ENCODE measurements around the gene EIF4B. TPM values are rescaled to one million over a fixed set of nuclear protein-coding genes. Genes with fewer than 3 reads are reported as not detected.

Gene EIF4B
- total and polyA plus RNA-seq, 9 of the 15 experiments (the other 6 are each of a cell fraction or from before 2014, with no cell fraction given) = 138 to 669 (median 552) TPM

- H4K20me1 ChIP-seq (replicated peaks; ENCODE audit: control insufficient read depth, insufficient read depth, low read length) = peaks cover 16% of the 10 kb centered on the region; the same call in 1 of the 2 replicates
- H3K27me3 ChIP-seq (ENCODE audit: control insufficient read depth in 2 of 2, insufficient read depth in 2 of 2, low read length in 2 of 2) = no peaks in the 10 kb centered on the region
- peak overlapping the region; percentile 76; the same call in 1 of the 3 replicates for H3K27ac ChIP-seq (ENCODE audit: extremely low read depth, low read depth, low read length)
- FAIRE-seq (no peak), DNase-seq (ENCODE audit: extremely low read depth in 1 of 4, low spot score in 3 of 4) (peak in 1 of 4 experiments; percentile 17), ATAC-seq (no peak)
- ChIA-PET POLR2A (no interaction called here), CTCF (ENCODE audit: low intra/inter-chr PET ratio) (no interaction called here)
- H3K36me3 ChIP-seq (ENCODE audit: control insufficient read depth, insufficient read depth, low read length) = peaks cover 18% of the 10 kb centered on the region
- H3K9me1 ChIP-seq (ENCODE audit: control insufficient read depth, insufficient read depth, low read length) = no peaks in the 10 kb centered on the region
- peaks cover 5 to 16% of the 10 kb centered on the region in 2 experiments; a peak in 3 of 5 replicates for H3K4me1 ChIP-seq (replicated peaks in 1 of 2; ENCODE audit: control insufficient read depth in 2 of 2, insufficient read depth in 2 of 2, low read length in 2 of 2)
- peaks cover 43% of the 10 kb centered on the region for H3K79me2 ChIP-seq (ENCODE audit: control insufficient read depth, insufficient read depth, low read length)
- H3K4me2 ChIP-seq (ENCODE audit: insufficient read depth, low read length) = peak overlapping the region; percentile 87; the same call in 1 of the 2 replicates
- WGBS (ENCODE audit: insufficient coverage, low coverage, missing lambda C conversion rate) = 73% methylated on average over 5 of the region's 5 CpGs
- no TSS peak for BruUV-seq (replicated peaks)
- peak overlapping the region in 1 of 2 experiments; percentile 83; a peak in 2 of 4 replicates for H3K9ac ChIP-seq (ENCODE audit: insufficient read depth in 1 of 2, low read depth in 2 of 2, low read length in 2 of 2)
- H3K4me3 ChIP-seq = no peak overlapping the region
- no peaks in the 10 kb centered on the region for H3K9me3 ChIP-seq (replicated peaks; ENCODE audit: control insufficient read depth, insufficient read depth, low read depth, low read length)
- in situ Hi-C loops (cut with MboI) = no loop called here
- intact Hi-C loops (cut with micrococcal nuclease) = no loop called here
- no peak for TF ChIP-seq ARID2 (IDR thresholded peaks at IDR 0.05)
- TF ChIP-seq EHMT2 (IDR thresholded peaks at IDR 0.05) = 0 out of 2 replicates have a peak, but pooled peaks have one; percentile 9
- peak overlapping the region; percentile 80; the same call in 1 of the 2 replicates for H2AFZ ChIP-seq (ENCODE audit: low read depth, low read length)
These were observed 2.1 kb upstream of the EIF4B start for GRCh38 chr12:53004178-53004577.

- BruUV-seq (replicated peaks) = no TSS peak
- no peaks in the 10 kb centered on the region for H3K9me1 ChIP-seq (ENCODE audit: control insufficient read depth, insufficient read depth, low read length)
- peak overlapping the region; percentile 87 for H3K4me2 ChIP-seq (ENCODE audit: insufficient read depth, low read length)
- H3K4me3 ChIP-seq = peak overlapping the region; percentile 76
- WGBS (ENCODE audit: insufficient coverage, low coverage, missing lambda C conversion rate) = 59% methylated on average over 2 of the region's 2 CpGs
- FAIRE-seq = no peak
- intact Hi-C loops (cut with micrococcal nuclease) (no loop called here), in situ Hi-C loops (cut with MboI) (no loop called here)
- no peak for ATAC-seq
- peaks cover 22% of the 10 kb centered on the region for H3K36me3 ChIP-seq (ENCODE audit: control insufficient read depth, insufficient read depth, low read length)
- H4K20me1 ChIP-seq (replicated peaks; ENCODE audit: control insufficient read depth, insufficient read depth, low read length) = peaks cover 20% of the 10 kb centered on the region; the same call in 1 of the 2 replicates
- ChIA-PET CTCF (ENCODE audit: low intra/inter-chr PET ratio) (no interaction called here), POLR2A (interaction anchor here (0.6 kb wide), 1 partner anchor 416 kb away, joined by 5 read pairs; no protein-coding TSS in a partner anchor)
- peak overlapping the region; percentile 53 to 83; a peak in 3 of 4 replicates for H3K9ac ChIP-seq (ENCODE audit: insufficient read depth in 1 of 2, low read depth in 2 of 2, low read length in 2 of 2)
- H2AFZ ChIP-seq (ENCODE audit: low read depth, low read length) = peak overlapping the region; percentile 80
- no peaks in the 10 kb centered on the region for H3K9me3 ChIP-seq (replicated peaks; ENCODE audit: control insufficient read depth, insufficient read depth, low read depth, low read length)
- peak overlapping the region; percentile 76; the same call in 2 of the 3 replicates for H3K27ac ChIP-seq (ENCODE audit: extremely low read depth, low read depth, low read length)
- H3K79me2 ChIP-seq (ENCODE audit: control insufficient read depth, insufficient read depth, low read length) = peaks cover 47% of the 10 kb centered on the region
- H3K27me3 ChIP-seq (ENCODE audit: control insufficient read depth in 2 of 2, insufficient read depth in 2 of 2, low read length in 2 of 2) = no peaks in the 10 kb centered on the region
- DNase-seq (ENCODE audit: extremely low read depth in 1 of 4, low spot score in 3 of 4) = peak in 1 of 4 experiments; percentile 29
- peaks cover 6 to 18% of the 10 kb centered on the region in 2 experiments; a peak in 3 of 5 replicates for H3K4me1 ChIP-seq (replicated peaks in 1 of 2; ENCODE audit: control insufficient read depth in 2 of 2, insufficient read depth in 2 of 2, low read length in 2 of 2)
- TF ChIP-seq USF1 (CRISPR knock-in tag; IDR thresholded peaks at IDR 0.05) = peak; percentile 74
- no peak for TF ChIP-seq PBX2 (CRISPR knock-in tag; IDR thresholded peaks at IDR 0.05; ENCODE audit: low read depth)
- TF ChIP-seq PBX2 (tag; conservative IDR thresholded peaks at IDR 0.05; ENCODE audit: low read depth) = 0 out of 2 replicates have a peak, but pooled peaks have one; percentile 35
- TF ChIP-seq ZKSCAN3 (CRISPR knock-in tag; IDR thresholded peaks at IDR 0.05) = no peak
- peak; percentile 59 for TF ChIP-seq MEIS2 (IDR thresholded peaks at IDR 0.05; ENCODE audit: partially characterized antibody)
- peak; percentile 47; the same call in 1 of the 2 replicates for TF ChIP-seq PKNOX1 (IDR thresholded peaks at IDR 0.05)
- TF ChIP-seq RAD51 (IDR thresholded peaks at IDR 0.05; ENCODE audit: borderline replicate concordance, low read depth) = peak; percentile 89
- TF ChIP-seq USF2 (CRISPR knock-in tag; IDR thresholded peaks at IDR 0.05) = peak; percentile 59; the same call in 1 of the 2 replicates
These were observed 1.7 kb upstream of the EIF4B start for GRCh38 chr12:53004582-53004981.
